HUDEP-2 (cell line): ENCODE measurements around the gene ASTE1.
A peak's percentile ranks its signal among the peaks of the same experiment; 100 is the strongest.
"Not testable (repeated sequence)": the region's sequence is repeated elsewhere in the genome, so short reads cannot be mapped to it uniquely, and the experiment has no call there.

Source experiments
- DNase-seq, 76 experiments: peaks; one replicate each; lab custom pipeline; 2025; ENCODE audit not compliant: unreplicated experiment in 76 of 76; lab: John Stamatoyannopoulos, UW

Gene ASTE1

GRCh38 chr3:131020122-131020693 is 6.4 kb downstream of the ASTE1 start:
- peak in 29 of 76 experiments; percentile 0 to 42 (median 16) for DNase-seq

- no peak for DNase-seq
Measured at GRCh38 chr3:131018970-131019369, 7.7 kb downstream of the ASTE1 start.

- DNase-seq, result no peak
Measured at GRCh38 chr3:131009698-131010097, 16.9 kb downstream of the ASTE1 start.

DNA sequence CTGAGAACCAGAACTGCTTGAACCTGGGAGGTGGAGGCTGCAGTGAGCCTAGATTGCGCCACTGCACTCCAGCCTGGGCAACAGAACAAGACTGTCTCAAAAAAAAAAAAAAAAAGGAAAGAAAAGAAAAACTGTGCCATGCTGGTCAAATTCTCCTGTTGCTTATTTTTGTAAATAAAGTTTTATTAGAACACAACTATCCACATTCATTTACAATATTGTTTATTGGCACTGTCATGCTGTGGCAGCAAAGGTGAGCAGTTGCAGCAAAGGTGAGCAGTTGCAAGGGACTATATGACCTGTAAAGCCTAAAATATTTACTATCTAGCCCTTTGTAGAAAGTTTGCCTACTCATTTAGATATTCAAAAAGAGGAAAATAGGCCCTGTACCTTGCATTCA is 18.3 kb downstream of the ASTE1 start:
- DNase-seq, result no peak

GRCh38 chr3:131007782-131008181 is 18.8 kb downstream of the ASTE1 start:
- no peak for DNase-seq

GRCh38 chr3:131007256-131007655 is 19.4 kb downstream of the ASTE1 start:
- DNase-seq, result no peak

DNA sequence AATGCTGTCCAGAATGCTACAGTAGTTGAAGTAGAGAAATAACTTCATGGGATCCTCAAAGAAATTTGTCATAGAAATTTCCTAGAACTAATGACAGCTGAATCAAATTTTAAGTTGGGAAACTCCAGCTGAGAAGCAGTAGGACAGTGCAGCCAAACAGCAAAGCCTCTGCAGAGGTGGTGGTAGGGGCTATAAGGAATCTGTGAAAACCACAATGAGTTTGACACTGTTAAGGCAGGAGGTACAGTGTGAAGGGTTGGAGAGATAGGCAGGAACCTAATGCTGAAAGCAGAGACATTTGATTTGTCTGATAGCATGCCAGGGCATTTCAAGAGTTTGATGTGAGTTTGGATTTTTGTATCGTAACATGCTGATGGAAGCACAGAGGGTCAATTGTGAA is 22.0 kb downstream of the ASTE1 start:
- DNase-seq, result no peak

- no peak for DNase-seq
Measured at GRCh38 chr3:131001071-131001470, 25.6 kb downstream of the ASTE1 start.

- no peak for DNase-seq
Measured at GRCh38 chr3:130997289-130997688, 29.3 kb downstream of the ASTE1 start.

- no peak for DNase-seq
Measured at GRCh38 chr3:130992344-130992743, 34.3 kb downstream of the ASTE1 start.

GRCh38 chr3:130991126-130991525 is 35.5 kb downstream of the ASTE1 start:
- DNase-seq, result no peak

- no peak for DNase-seq
Measured at GRCh38 chr3:130990282-130990681, 36.3 kb downstream of the ASTE1 start.

DNA sequence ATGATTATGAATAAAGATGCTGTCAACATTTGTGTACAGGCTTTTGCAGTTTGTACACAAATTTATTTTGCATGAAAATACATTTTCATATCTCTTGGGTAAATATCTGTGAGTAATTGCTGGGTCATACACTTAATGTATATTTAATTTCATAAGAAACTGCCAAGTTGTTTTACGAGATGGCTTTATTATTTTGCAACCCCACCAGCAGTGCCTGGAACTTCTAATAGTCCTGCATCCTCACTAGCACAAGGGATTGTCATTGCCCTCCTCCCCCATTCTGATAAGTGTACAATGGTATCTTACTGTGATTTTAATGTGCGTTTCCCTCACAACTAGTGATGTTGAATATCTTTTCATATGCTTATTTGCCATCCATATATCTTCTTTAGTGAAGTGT is 45.2 kb downstream of the ASTE1 start:
- DNase-seq, result no peak

GRCh38 chr3:130979117-130979516 is 47.5 kb downstream of the ASTE1 start:
- DNase-seq, result no peak

DNA sequence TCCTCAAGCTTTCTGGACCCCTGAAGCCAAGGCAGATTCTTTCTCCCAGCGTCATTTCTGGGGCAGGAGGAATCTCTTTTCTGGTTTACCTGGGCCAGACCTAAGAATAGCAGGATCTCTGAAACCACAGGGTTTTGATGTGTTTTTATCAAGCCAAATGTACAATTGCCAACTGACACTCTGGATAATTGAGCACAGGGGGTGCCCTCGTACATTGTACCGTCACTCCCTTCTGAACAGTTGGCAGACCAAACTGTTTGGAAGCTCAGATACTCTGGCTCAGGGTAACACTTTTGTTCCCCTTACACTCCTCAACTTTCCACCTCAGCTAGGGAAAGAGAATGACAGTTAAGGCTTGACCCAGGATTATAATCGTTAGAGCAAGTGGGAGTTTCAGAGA is 49.9 kb downstream of the ASTE1 start:
- DNase-seq, result no peak

- no peak for DNase-seq
Measured at GRCh38 chr3:130975251-130975650, 51.4 kb downstream of the ASTE1 start.

- no peak for DNase-seq
Measured at GRCh38 chr3:130974201-130974600, 52.4 kb downstream of the ASTE1 start.

GRCh38 chr3:130973406-130973805 is 53.2 kb downstream of the ASTE1 start:
- DNase-seq, result no peak

DNA sequence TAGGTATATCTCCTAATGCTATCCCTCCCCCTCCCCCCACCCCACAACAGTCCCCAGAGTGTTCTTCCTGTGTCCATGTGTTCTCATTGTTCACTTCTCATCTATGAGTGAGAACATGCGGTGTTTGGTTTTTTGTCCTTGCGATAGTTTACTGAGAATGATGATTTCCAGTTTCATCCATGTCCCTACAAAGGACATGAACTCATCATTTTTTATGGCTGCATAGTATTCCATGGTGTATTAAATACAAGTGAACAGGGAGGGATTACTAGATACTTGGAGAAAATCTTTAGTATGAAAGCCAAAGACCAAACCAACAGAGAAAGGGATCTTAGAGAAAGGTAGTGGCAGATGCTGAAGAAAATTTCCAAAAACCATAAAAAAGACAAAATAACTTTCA is 54.0 kb downstream of the ASTE1 start:
- DNase-seq, result not testable (repeated sequence)

DNA sequence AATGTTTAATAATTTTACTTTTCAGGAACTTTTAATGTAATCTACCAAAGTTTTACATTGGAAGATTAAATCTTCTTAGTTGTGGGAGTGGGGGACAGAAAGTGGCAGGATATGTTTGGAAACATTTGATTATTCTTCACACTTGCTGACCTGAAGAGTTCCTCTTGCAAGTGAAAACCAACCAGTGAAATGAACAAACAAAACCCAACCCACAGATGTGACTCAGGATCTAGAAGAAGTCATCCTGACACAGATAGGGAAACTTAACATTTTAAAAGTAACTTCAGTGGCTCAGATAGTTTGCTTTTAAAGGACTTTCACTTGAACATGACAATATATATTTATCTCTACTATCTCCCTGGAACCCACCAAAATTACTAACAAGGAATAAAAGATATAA is 55.4 kb downstream of the ASTE1 start:
- no peak for DNase-seq

- no peak for DNase-seq
Measured at GRCh38 chr3:130969621-130970020, 57.0 kb downstream of the ASTE1 start.

DNA sequence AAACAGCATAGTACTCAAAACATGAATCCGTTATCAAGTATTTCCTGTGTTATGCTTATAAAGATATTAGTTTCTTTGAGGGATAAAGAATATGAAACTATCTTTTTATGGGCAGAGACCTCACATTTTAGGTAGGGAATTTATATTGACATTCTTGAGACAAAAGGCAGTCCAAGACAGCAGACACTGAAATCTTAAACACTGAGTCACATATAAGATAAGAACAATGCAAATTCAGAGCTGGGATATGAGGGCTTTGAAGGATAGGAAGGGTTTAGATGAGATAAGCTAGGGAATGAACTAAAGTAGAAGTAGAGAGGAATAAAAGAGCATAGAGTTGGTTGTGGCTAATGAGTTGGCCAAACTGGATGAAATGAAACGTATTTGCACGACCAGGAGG is 58.4 kb downstream of the ASTE1 start:
- DNase-seq, result no peak

GRCh38 chr3:130967281-130967680 is 59.3 kb downstream of the ASTE1 start:
- DNase-seq, result no peak
